ENCODE results near the gene ABI3BP. TPM values are rescaled to one million over a fixed set of nuclear protein-coding genes. Genes with fewer than 3 reads are reported as not detected.

ABI3BP gene
- total RNA-seq, 1 experiment from 2014 or later = 0.15 TPM

DNA sequence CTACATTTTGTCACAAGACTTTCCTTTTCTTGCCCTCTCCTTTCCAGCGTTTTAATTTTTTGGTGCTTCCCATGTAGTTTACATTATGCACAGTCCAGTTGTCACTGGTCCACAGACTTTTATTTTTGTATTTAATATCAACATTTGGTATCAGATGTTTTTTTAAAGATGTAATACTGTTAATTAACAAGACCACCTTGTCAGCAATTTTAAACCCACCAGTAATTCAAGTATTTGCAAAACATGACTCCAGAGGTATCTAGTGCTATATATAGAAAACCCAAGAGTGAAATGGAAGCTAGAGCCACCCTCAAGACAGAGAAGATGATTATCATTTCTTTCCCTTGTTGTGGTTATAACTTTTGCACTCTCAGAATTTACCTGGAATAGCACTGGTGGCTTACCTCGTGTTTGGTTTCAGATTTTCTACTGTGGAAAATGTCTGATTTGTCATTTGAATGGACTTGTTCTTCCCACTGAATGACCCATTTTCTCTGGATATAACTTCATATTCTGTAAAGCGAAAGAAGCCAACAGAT, 227.7 kb downstream of the ABI3BP start:
- Histone ChIP-seq H3K36me3 (ENCODE audit: control insufficient read depth in 1 of 2, insufficient read depth in 2 of 2, low read length in 2 of 2) (no peaks in the 10 kb centered on the region), H3K9me3 (ENCODE audit: control insufficient read depth in 1 of 2, insufficient read depth in 1 of 2, low read depth in 1 of 2, low read length in 2 of 2) (no peaks in the 10 kb centered on the region), H3K79me2 (ENCODE audit: insufficient read depth, low read length) (no peaks in the 10 kb centered on the region), H3K4me1 (ENCODE audit: control insufficient read depth in 1 of 2, insufficient read depth in 2 of 2, low read length in 2 of 2) (peaks cover 0 to 3% of the 10 kb centered on the region in 2 experiments; a peak in 1 of 4 replicates), H3K27me3 (ENCODE audit: insufficient read depth, low read length) (no peaks in the 10 kb centered on the region), H3K4me2 (ENCODE audit: low read length) (no peak overlapping the region), H3K4me3 (replicated peaks in 1 of 2; ENCODE audit: low read depth in 1 of 2, low read length in 2 of 2) (no peak overlapping the region), H2AFZ (ENCODE audit: low read depth, low read length, poor library complexity, severe bottlenecking) (no peak overlapping the region), H4K20me1 (ENCODE audit: insufficient read depth) (no peaks in the 10 kb centered on the region), H3K9ac (ENCODE audit: low read length) (no peak overlapping the region), H3K27ac (ENCODE audit: low read depth, low read length) (no peak overlapping the region), H3K9me2 (ENCODE audit: insufficient read depth) (no peaks in the 10 kb centered on the region)
- POLR2A ChIA-PET = no interaction called here
- ATAC-seq (no peak), DNase-seq (ENCODE audit: low read depth, low spot score) (no peak)
- TF ChIP-seq SRF (IDR thresholded peaks at IDR 0.05; ENCODE audit: low read depth) (no peak), CEBPB (IDR thresholded peaks at IDR 0.05; ENCODE audit: low read depth) (no peak), JUND (IDR thresholded peaks at IDR 0.05) (no peak), SP1 (IDR thresholded peaks at IDR 0.05; ENCODE audit: low read depth) (no peak), YY1 (IDR thresholded peaks at IDR 0.05; ENCODE audit: extremely low read depth, insufficient replicate concordance, low read depth, low read length) (no peak), EZH2 (IDR thresholded peaks at IDR 0.05) (no peak)
- TF ChIP-seq, protein P1, sequence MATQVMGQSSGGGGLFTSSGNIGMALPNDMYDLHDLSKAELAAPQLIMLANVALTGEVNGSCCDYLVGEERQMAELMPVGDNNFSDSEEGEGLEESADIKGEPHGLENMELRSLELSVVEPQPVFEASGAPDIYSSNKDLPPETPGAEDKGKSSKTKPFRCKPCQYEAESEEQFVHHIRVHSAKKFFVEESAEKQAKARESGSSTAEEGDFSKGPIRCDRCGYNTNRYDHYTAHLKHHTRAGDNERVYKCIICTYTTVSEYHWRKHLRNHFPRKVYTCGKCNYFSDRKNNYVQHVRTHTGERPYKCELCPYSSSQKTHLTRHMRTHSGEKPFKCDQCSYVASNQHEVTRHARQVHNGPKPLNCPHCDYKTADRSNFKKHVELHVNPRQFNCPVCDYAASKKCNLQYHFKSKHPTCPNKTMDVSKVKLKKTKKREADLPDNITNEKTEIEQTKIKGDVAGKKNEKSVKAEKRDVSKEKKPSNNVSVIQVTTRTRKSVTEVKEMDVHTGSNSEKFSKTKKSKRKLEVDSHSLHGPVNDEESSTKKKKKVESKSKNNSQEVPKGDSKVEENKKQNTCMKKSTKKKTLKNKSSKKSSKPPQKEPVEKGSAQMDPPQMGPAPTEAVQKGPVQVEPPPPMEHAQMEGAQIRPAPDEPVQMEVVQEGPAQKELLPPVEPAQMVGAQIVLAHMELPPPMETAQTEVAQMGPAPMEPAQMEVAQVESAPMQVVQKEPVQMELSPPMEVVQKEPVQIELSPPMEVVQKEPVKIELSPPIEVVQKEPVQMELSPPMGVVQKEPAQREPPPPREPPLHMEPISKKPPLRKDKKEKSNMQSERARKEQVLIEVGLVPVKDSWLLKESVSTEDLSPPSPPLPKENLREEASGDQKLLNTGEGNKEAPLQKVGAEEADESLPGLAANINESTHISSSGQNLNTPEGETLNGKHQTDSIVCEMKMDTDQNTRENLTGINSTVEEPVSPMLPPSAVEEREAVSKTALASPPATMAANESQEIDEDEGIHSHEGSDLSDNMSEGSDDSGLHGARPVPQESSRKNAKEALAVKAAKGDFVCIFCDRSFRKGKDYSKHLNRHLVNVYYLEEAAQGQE (IDR thresholded peaks at IDR 0.05; ENCODE audit: low read depth) = no peak
- TF ChIP-seq, protein P2, sequence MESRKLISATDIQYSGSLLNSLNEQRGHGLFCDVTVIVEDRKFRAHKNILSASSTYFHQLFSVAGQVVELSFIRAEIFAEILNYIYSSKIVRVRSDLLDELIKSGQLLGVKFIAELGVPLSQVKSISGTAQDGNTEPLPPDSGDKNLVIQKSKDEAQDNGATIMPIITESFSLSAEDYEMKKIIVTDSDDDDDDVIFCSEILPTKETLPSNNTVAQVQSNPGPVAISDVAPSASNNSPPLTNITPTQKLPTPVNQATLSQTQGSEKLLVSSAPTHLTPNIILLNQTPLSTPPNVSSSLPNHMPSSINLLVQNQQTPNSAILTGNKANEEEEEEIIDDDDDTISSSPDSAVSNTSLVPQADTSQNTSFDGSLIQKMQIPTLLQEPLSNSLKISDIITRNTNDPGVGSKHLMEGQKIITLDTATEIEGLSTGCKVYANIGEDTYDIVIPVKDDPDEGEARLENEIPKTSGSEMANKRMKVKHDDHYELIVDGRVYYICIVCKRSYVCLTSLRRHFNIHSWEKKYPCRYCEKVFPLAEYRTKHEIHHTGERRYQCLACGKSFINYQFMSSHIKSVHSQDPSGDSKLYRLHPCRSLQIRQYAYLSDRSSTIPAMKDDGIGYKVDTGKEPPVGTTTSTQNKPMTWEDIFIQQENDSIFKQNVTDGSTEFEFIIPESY (IDR thresholded peaks at IDR 0.05; ENCODE audit: extremely low read depth, insufficient replicate concordance, low read length) = no peak
- TF ChIP-seq, protein P3, sequence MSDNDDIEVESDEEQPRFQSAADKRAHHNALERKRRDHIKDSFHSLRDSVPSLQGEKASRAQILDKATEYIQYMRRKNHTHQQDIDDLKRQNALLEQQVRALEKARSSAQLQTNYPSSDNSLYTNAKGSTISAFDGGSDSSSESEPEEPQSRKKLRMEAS (IDR thresholded peaks at IDR 0.05) = no peak
- TF ChIP-seq, protein P4, sequence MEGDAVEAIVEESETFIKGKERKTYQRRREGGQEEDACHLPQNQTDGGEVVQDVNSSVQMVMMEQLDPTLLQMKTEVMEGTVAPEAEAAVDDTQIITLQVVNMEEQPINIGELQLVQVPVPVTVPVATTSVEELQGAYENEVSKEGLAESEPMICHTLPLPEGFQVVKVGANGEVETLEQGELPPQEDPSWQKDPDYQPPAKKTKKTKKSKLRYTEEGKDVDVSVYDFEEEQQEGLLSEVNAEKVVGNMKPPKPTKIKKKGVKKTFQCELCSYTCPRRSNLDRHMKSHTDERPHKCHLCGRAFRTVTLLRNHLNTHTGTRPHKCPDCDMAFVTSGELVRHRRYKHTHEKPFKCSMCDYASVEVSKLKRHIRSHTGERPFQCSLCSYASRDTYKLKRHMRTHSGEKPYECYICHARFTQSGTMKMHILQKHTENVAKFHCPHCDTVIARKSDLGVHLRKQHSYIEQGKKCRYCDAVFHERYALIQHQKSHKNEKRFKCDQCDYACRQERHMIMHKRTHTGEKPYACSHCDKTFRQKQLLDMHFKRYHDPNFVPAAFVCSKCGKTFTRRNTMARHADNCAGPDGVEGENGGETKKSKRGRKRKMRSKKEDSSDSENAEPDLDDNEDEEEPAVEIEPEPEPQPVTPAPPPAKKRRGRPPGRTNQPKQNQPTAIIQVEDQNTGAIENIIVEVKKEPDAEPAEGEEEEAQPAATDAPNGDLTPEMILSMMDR (IDR thresholded peaks at IDR 0.05 in 2 of 3, conservative IDR thresholded peaks at IDR 0.05 in 1 of 3; ENCODE audit: borderline replicate concordance in 1 of 3, insufficient read depth in 1 of 3, low read depth in 2 of 3, low read length in 2 of 3) = no peak
- CTCF ChIA-PET = no interaction called here
- intact Hi-C loops (cut with micrococcal nuclease) = no loop called here
- no TSS peak for BruUV-seq (replicated peaks)
- RAD21 ChIA-PET (ENCODE audit: low non-redundant PET in 1 of 2, low total read pairs in 2 of 2, uncharacterized antibody in 2 of 2, unreplicated experiment in 2 of 2) = no interaction called here
